HepG2 (cell line): ENCODE data around the gene UGT1A7. TPM values are rescaled to one million over a fixed set of nuclear protein-coding genes. Genes with fewer than 3 reads are reported as not detected.
A peak's percentile ranks its signal among the peaks of the same experiment; 100 is the strongest.

ENCODE experiments used
- AHDC1 ChIP-seq: sonication (generic); formaldehyde crosslinking; IDR thresholded peaks from 2 replicates; pipeline ENCODE4 v1.5.1; 2020; ENCODE audit warnings: mild to moderate bottlenecking, missing genetic modification reagents, borderline replicate concordance
- FOXK2 ChIP-seq: fragments of 450-650 bp; IDR thresholded peaks from 2 replicates; pipeline ENCODE4 v1.6.1; 2016
- HOXA3 ChIP-seq: sonication (generic); formaldehyde crosslinking; IDR thresholded peaks from 2 replicates; pipeline ENCODE4 v1.5.0; 2020; ENCODE audit warnings: missing genetic modification reagents
- MEF2D ChIP-seq: sonication (generic); formaldehyde crosslinking; IDR thresholded peaks from 2 replicates; pipeline ENCODE4 v1.5.1; 2020; ENCODE audit warnings: mild to moderate bottlenecking, missing genetic modification reagents
- MYNN ChIP-seq: sonication (generic); formaldehyde crosslinking; IDR thresholded peaks from 2 replicates; pipeline ENCODE4 v1.4.0; 2020; ENCODE audit warnings: mild to moderate bottlenecking, low read depth, missing genetic modification reagents
- ONECUT2 ChIP-seq: sonication (generic); formaldehyde crosslinking; IDR thresholded peaks from 2 replicates; pipeline ENCODE4 v1.4.0; 2020; ENCODE audit warnings: missing genetic modification reagents
- PAWR ChIP-seq: sonication (generic); formaldehyde crosslinking; IDR thresholded peaks from 2 replicates; pipeline ENCODE4 v1.4.0; 2020; ENCODE audit warnings: missing genetic modification reagents, mild to moderate bottlenecking, borderline replicate concordance
- SNRNP70 ChIP-seq: fragments of 200-400 bp; formaldehyde crosslinking; IDR thresholded peaks from 2 replicates; pipeline ENCODE4 v1.6.1; 2017; ENCODE audit warnings: mild to moderate bottlenecking, low read depth, low read length, moderate library complexity
- XRCC5 ChIP-seq: fragments of 200-400 bp; formaldehyde crosslinking; optimal IDR thresholded peaks from 2 replicates; pipeline ENCODE3; 2017; ENCODE audit warnings: mild to moderate bottlenecking, low read length
- ZBTB42 ChIP-seq: sonication (generic); formaldehyde crosslinking; IDR thresholded peaks from 2 replicates; pipeline ENCODE4 v1.5.0; 2020; ENCODE audit warnings: mild to moderate bottlenecking, missing genetic modification reagents
- ZBTB7B ChIP-seq: sonication (generic); formaldehyde crosslinking; IDR thresholded peaks from 2 replicates; pipeline ENCODE4 v1.4.0; 2020; ENCODE audit warnings: missing genetic modification reagents
- ZFAT ChIP-seq: sonication (generic); formaldehyde crosslinking; conservative IDR thresholded peaks from 2 replicates; pipeline ENCODE4 v1.8.1; 2023; ENCODE audit warnings: missing genetic modification reagents, inconsistent platforms
- ZNF180 ChIP-seq: sonication (generic); formaldehyde crosslinking; IDR thresholded peaks from 2 replicates; pipeline ENCODE4 v1.4.0; 2020; ENCODE audit warnings: low read depth, missing genetic modification reagents, borderline replicate concordance
- ZNF510 ChIP-seq: sonication (generic); formaldehyde crosslinking; IDR thresholded peaks from 2 replicates; pipeline ENCODE4 v1.4.0; 2020; ENCODE audit warnings: low read depth, mild to moderate bottlenecking, missing genetic modification reagents
- ZNF597 ChIP-seq: sonication (generic); formaldehyde crosslinking; IDR thresholded peaks from 2 replicates; pipeline ENCODE4 v1.5.0; 2020; ENCODE audit warnings: missing genetic modification reagents
- ZNF768 ChIP-seq: sonication (generic); formaldehyde crosslinking; IDR thresholded peaks from 2 replicates; pipeline ENCODE4 v1.4.0; 2020; ENCODE audit warnings: missing genetic modification reagents
- ZNF781 ChIP-seq: sonication (generic); formaldehyde crosslinking; IDR thresholded peaks from 2 replicates; pipeline ENCODE4 v1.5.1; 2020; ENCODE audit warnings: borderline replicate concordance, mild to moderate bottlenecking, missing genetic modification reagents; ENCODE audit errors: not compliant biosample characterization
- ZNF782 ChIP-seq: sonication (generic); formaldehyde crosslinking; IDR thresholded peaks from 2 replicates; pipeline ENCODE4 v1.4.0; 2020; ENCODE audit warnings: missing genetic modification reagents, mild to moderate bottlenecking, borderline replicate concordance
- polyA plus RNA-seq, 8 experiments: library from polyadenylated mRNA; depleted of rRNA in 3 of 8; stranded (reverse) in 7 of 8; unstranded in 1 of 8; fragments of >200 nt; fragmentation: Illumina TruSeq in 4 of 8; extraction: Trizol in 4 of 8; gene quantifications; 2 replicates each; pipeline versions ENCODE4 v1.2.1 to v1.2.3, GENCODE V29; 2011 to 2016; ENCODE audit warnings: low read depth in 4 of 8, missing spikeins in 1 of 8, mixed read lengths in 1 of 8; ENCODE audit not compliant: insufficient read depth in 1 of 8
- total RNA-seq, 5 experiments: library from RNA; depleted of rRNA; stranded (reverse); fragments of >200 nt; fragmentation: Illumina TruSeq; extraction: Trizol; gene quantifications; 2 replicates each; pipeline ENCODE4 v1.2.3, GENCODE V29; 2016; ENCODE audit warnings: low read depth in 1 of 5
- TF ChIP-seq, protein P1 (sequence below): sonication (generic); formaldehyde crosslinking; conservative IDR thresholded peaks from 2 replicates; pipeline ENCODE4 v1.5.0; 2020; ENCODE audit warnings: missing genetic modification reagents
- TF ChIP-seq, protein P2 (sequence below): sonication (generic); formaldehyde crosslinking; IDR thresholded peaks from 2 replicates; pipeline ENCODE4 v1.5.1; 2020; ENCODE audit warnings: mild to moderate bottlenecking, missing genetic modification reagents, moderate library complexity

Gene UGT1A7
- total and polyA plus RNA-seq, 2 of the 13 experiments (the other 11 are each of a cell fraction or from before 2014, with no cell fraction given) = not detected

DNA sequence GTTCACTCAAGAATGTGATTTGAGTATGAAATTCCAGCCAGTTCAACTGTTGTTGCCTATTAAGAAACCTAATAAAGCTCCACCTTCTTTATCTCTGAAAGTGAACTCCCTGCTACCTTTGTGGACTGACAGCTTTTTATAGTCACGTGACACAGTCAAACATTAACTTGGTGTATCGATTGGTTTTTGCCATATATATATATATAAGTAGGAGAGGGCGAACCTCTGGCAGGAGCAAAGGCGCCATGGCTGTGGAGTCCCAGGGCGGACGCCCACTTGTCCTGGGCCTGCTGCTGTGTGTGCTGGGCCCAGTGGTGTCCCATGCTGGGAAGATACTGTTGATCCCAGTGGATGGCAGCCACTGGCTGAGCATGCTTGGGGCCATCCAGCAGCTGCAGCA is 78.3 kb downstream of the UGT1A7 start, which contains the start of gene UGT1A1 (continued):
- no peak for TF ChIP-seq AHDC1 (CRISPR knock-in tag)
- TF ChIP-seq PAWR (CRISPR knock-in tag) = no peak
- no peak for TF ChIP-seq SNRNP70
- peak; percentile 93 for TF ChIP-seq ZNF768
- TF ChIP-seq XRCC5 = no peak
- TF ChIP-seq FOXK2 = no peak
- no peak for TF ChIP-seq HOXA3 (CRISPR knock-in tag)
- no peak for TF ChIP-seq ZNF180
- TF ChIP-seq ZFAT (CRISPR knock-in tag) = no peak
- TF ChIP-seq, protein P1, sequence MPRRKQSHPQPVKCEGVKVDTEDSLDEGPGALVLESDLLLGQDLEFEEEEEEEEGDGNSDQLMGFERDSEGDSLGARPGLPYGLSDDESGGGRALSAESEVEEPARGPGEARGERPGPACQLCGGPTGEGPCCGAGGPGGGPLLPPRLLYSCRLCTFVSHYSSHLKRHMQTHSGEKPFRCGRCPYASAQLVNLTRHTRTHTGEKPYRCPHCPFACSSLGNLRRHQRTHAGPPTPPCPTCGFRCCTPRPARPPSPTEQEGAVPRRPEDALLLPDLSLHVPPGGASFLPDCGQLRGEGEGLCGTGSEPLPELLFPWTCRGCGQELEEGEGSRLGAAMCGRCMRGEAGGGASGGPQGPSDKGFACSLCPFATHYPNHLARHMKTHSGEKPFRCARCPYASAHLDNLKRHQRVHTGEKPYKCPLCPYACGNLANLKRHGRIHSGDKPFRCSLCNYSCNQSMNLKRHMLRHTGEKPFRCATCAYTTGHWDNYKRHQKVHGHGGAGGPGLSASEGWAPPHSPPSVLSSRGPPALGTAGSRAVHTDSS (CRISPR knock-in tag) = no peak
- no peak for TF ChIP-seq ZNF510
- peak; percentile 78 for TF ChIP-seq ONECUT2 (CRISPR knock-in tag)
- 0 out of 2 replicates have a peak, but pooled peaks have one; percentile 21 for TF ChIP-seq MEF2D (CRISPR knock-in tag)
- no peak for TF ChIP-seq ZNF781
- no peak for TF ChIP-seq ZNF597 (CRISPR knock-in tag)
- TF ChIP-seq ZNF782 (CRISPR knock-in tag) = no peak
- TF ChIP-seq ZBTB7B (CRISPR knock-in tag) = no peak
- TF ChIP-seq, protein P2, sequence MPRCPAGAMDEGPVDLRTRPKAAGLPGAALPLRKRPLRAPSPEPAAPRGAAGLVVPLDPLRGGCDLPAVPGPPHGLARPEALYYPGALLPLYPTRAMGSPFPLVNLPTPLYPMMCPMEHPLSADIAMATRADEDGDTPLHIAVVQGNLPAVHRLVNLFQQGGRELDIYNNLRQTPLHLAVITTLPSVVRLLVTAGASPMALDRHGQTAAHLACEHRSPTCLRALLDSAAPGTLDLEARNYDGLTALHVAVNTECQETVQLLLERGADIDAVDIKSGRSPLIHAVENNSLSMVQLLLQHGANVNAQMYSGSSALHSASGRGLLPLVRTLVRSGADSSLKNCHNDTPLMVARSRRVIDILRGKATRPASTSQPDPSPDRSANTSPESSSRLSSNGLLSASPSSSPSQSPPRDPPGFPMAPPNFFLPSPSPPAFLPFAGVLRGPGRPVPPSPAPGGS = no peak
- no peak for TF ChIP-seq MYNN (CRISPR knock-in tag)
- TF ChIP-seq ZBTB42 (CRISPR knock-in tag) = no peak
